ENCODE results near the gene ITGB7. TPM values are rescaled to one million over a fixed set of nuclear protein-coding genes. Genes with fewer than 3 reads are reported as not detected.

ITGB7 gene
- total and polyA plus RNA-seq, 9 of the 15 experiments (the other 6 are each of a cell fraction or from before 2014, with no cell fraction given): 0.06 to 2.0 (median 0.67) TPM

DNA sequence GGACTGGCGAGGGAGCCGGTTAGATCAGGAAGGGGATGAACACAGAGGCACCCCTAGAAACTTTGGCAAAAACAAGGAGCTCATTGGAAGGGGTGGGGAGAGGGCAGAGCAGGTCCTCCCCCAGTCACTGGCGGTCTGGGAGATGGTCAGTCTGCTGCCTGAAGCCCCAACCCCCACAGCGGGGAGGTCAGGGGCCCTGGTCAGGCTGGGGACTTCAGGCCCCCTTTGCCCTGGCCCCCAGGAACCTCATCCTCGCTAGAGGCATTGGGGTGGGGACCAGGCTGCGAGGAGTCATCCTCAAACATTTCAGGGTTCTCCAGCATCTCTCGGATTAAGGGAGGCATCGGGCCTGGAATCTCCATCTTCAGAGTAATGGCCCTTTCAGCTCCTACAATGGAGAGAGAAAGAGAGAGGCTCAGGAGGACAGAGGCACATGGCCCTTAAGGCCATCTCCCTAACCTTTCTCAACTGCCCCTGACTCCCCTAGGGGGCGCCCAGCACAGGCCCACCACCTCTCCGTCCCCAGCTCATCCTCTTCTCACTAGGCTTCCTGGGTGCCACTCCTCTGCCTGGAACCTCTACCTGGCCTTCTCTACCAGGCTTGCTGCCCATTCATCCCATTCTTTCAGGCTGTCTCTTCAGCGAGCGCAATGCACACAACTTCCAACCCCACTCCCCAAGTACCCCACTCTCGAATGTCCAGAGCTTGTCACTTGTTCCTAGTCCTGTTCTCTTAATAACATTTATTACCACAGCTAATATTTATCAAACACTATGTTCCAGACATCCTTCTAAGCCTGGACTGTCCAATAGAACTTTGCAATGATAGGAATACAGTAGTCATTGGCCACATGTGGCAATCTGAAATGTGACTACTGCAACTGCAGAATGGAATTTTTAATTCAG, 4.7 kb upstream of the ITGB7 start (continued):
- TF ChIP-seq, protein P1, sequence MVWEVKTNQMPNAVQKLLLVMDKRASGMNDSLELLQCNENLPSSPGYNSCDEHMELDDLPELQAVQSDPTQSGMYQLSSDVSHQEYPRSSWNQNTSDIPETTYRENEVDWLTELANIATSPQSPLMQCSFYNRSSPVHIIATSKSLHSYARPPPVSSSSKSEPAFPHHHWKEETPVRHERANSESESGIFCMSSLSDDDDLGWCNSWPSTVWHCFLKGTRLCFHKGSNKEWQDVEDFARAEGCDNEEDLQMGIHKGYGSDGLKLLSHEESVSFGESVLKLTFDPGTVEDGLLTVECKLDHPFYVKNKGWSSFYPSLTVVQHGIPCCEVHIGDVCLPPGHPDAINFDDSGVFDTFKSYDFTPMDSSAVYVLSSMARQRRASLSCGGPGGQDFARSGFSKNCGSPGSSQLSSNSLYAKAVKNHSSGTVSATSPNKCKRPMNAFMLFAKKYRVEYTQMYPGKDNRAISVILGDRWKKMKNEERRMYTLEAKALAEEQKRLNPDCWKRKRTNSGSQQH (CRISPR knock-in tag; IDR thresholded peaks at IDR 0.05): no peak
- TF ChIP-seq SPI1 (IDR thresholded peaks at IDR 0.05; ENCODE audit: borderline replicate concordance, low read depth, low read length) (no peak), ZNF217 (CRISPR knock-in tag; IDR thresholded peaks at IDR 0.05) (no peak), PCBP1 (IDR thresholded peaks at IDR 0.05; ENCODE audit: low read depth, low read length, poor library complexity, severe bottlenecking) (no peak), ZNF384 (IDR thresholded peaks at IDR 0.05; ENCODE audit: low read depth, low read length) (no peak), MYC (IDR thresholded peaks at IDR 0.05; ENCODE audit: low read depth, low read length) (peak; percentile 79; the same call in 1 of the 2 replicates), MYC (CRISPR knock-in tag; IDR thresholded peaks at IDR 0.05; ENCODE audit: borderline replicate concordance, low read depth) (no peak), KDM1A (IDR thresholded peaks at IDR 0.05) (0 out of 4 replicates have a peak, but pooled peaks of 1 of the 2 experiments have one; percentile 9), GTF2A2 (tag; IDR thresholded peaks at IDR 0.05) (no peak), RBFOX2 (IDR thresholded peaks at IDR 0.05; ENCODE audit: low read depth, low read length) (no peak), ZNF586 (CRISPR knock-in tag; conservative IDR thresholded peaks at IDR 0.05) (no peak), CTBP1 (IDR thresholded peaks at IDR 0.05; ENCODE audit: borderline replicate concordance) (peak; percentile 64; the same call in 1 of the 2 replicates), ZFPM2 (CRISPR knock-in tag; IDR thresholded peaks at IDR 0.05) (no peak), PRPF4 (IDR thresholded peaks at IDR 0.05; ENCODE audit: insufficient read depth, low read depth, low read length, poor library complexity, severe bottlenecking) (no peak), ZNF75A (CRISPR knock-in tag; IDR thresholded peaks at IDR 0.05) (no peak), RAD21 (CRISPR knock-in tag; conservative IDR thresholded peaks at IDR 0.05 in 1 of 2, IDR thresholded peaks at IDR 0.05 in 1 of 2) (peak in 1 of 2 experiments; percentile 66; a peak in 2 of 4 replicates)
- TF ChIP-seq, protein P2, sequence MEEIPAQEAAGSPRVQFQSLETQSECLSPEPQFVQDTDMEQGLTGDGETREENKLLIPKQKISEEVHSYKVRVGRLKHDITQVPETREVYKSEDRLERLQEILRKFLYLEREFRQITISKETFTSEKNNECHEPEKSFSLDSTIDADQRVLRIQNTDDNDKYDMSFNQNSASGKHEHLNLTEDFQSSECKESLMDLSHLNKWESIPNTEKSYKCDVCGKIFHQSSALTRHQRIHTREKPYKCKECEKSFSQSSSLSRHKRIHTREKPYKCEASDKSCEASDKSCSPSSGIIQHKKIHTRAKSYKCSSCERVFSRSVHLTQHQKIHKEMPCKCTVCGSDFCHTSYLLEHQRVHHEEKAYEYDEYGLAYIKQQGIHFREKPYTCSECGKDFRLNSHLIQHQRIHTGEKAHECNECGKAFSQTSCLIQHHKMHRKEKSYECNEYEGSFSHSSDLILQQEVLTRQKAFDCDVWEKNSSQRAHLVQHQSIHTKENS (CRISPR knock-in tag; IDR thresholded peaks at IDR 0.05): no peak
- TF ChIP-seq, protein P3, sequence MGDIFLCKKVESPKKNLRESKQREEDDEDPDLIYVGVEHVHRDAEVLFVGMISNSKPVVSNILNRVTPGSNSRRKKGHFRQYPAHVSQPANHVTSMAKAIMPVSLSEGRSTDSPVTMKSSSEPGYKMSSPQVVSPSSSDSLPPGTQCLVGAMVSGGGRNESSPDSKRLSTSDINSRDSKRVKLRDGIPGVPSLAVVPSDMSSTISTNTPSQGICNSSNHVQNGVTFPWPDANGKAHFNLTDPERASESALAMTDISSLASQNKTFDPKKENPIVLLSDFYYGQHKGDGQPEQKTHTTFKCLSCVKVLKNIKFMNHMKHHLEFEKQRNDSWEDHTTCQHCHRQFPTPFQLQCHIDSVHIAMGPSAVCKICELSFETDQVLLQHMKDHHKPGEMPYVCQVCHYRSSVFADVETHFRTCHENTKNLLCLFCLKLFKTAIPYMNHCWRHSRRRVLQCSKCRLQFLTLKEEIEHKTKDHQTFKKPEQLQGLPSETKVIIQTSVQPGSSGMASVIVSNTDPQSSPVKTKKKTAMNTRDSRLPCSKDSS (IDR thresholded peaks at IDR 0.05; ENCODE audit: low read depth, partially characterized antibody): no peak
- TF ChIP-seq, protein P4, sequence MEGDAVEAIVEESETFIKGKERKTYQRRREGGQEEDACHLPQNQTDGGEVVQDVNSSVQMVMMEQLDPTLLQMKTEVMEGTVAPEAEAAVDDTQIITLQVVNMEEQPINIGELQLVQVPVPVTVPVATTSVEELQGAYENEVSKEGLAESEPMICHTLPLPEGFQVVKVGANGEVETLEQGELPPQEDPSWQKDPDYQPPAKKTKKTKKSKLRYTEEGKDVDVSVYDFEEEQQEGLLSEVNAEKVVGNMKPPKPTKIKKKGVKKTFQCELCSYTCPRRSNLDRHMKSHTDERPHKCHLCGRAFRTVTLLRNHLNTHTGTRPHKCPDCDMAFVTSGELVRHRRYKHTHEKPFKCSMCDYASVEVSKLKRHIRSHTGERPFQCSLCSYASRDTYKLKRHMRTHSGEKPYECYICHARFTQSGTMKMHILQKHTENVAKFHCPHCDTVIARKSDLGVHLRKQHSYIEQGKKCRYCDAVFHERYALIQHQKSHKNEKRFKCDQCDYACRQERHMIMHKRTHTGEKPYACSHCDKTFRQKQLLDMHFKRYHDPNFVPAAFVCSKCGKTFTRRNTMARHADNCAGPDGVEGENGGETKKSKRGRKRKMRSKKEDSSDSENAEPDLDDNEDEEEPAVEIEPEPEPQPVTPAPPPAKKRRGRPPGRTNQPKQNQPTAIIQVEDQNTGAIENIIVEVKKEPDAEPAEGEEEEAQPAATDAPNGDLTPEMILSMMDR (IDR thresholded peaks at IDR 0.05 in 2 of 3, conservative IDR thresholded peaks at IDR 0.05 in 1 of 3; ENCODE audit: insufficient read depth in 2 of 3, low read depth in 1 of 3, low read length in 3 of 3): peak; percentile 59 to 79 (median 64)
